Activated T-helper 17 cell treated with anti-CD3 and anti-CD28 coated beads, Interleukin-2, amount 50 U/mL, for 72 hours (primary cell): Measurements from ENCODE around the gene ZEB2. TPM values are rescaled to one million over a fixed set of nuclear protein-coding genes. Genes with fewer than 3 reads are reported as not detected.

Experiments
- ATAC-seq: fragments of 150-1000 bp; cut with Tn5 transposase; replicated peaks from 2 replicates; pipeline ENCODE4 v1.10.0; 2021; ENCODE audit warnings: mild to moderate bottlenecking, moderate library complexity
- H3K27ac Mint-ChIP-seq: one replicate; pipeline ENCODE4 v1.8.0; 2022; ENCODE audit warnings: mixed read lengths
- H3K27me3 Mint-ChIP-seq: one replicate; pipeline ENCODE4 v1.8.0; 2022; ENCODE audit warnings: mixed read lengths
- H3K36me3 Mint-ChIP-seq: one replicate; pipeline ENCODE4 v1.8.0; 2022; ENCODE audit warnings: low read depth, mild to moderate bottlenecking, mixed read lengths
- H3K4me1 Mint-ChIP-seq: one replicate; pipeline ENCODE4 v1.8.0; 2022; ENCODE audit warnings: mixed read lengths
- H3K4me3 Mint-ChIP-seq: one replicate; pipeline ENCODE4 v1.8.0; 2022; ENCODE audit warnings: mild to moderate bottlenecking, mixed read lengths
- H3K9me3 Mint-ChIP-seq: one replicate; pipeline ENCODE4 v1.8.0; 2022; ENCODE audit warnings: mixed read lengths
- total RNA-seq, 2 donors: library from RNA; stranded (reverse); gene quantifications; one replicate each; pipeline ENCODE4 v1.2.3, GENCODE V29; 2022

The ZEB2 gene
- total RNA-seq, 2 donors from 2014 or later, result 27.6 to 44.1 TPM

- Mint-ChIP-seq H3K4me1 (peaks cover 14% of the 10 kb centered on the region), H3K36me3 (peaks cover 5% of the 10 kb centered on the region), H3K27ac (peak overlapping the region; percentile 18), H3K9me3 (peaks cover 3% of the 10 kb centered on the region), H3K27me3 (peaks cover under 1% of the 10 kb centered on the region), H3K4me3 (peak overlapping the region; percentile 16)
- no peak for ATAC-seq
Measured at GRCh38 chr2:144415386-144415785, 104.5 kb downstream of the ZEB2 start.

GRCh38 chr2:144414324-144414845, 105.5 kb downstream of the ZEB2 start:
- Mint-ChIP-seq H3K36me3 (peaks cover 5% of the 10 kb centered on the region), H3K4me1 (peaks cover 13% of the 10 kb centered on the region), H3K27me3 (no peaks in the 10 kb centered on the region), H3K27ac (peak overlapping the region; percentile 79), H3K4me3 (peak overlapping the region; percentile 63), H3K9me3 (peaks cover 3% of the 10 kb centered on the region)
- peak; percentile 97 for ATAC-seq

- H3K4me1 Mint-ChIP-seq, result peaks cover 13% of the 10 kb centered on the region
- peaks cover 3% of the 10 kb centered on the region for H3K9me3 Mint-ChIP-seq
- no peak overlapping the region for H3K27ac Mint-ChIP-seq
- no peak overlapping the region for H3K4me3 Mint-ChIP-seq
- no peaks in the 10 kb centered on the region for H3K27me3 Mint-ChIP-seq
- peaks cover 5% of the 10 kb centered on the region for H3K36me3 Mint-ChIP-seq
- no peak for ATAC-seq
Measured at GRCh38 chr2:144412709-144413108, 107.2 kb downstream of the ZEB2 start.

GRCh38 chr2:144411473-144411872, 108.4 kb downstream of the ZEB2 start:
- no peak overlapping the region for H3K4me3 Mint-ChIP-seq
- peaks cover 13% of the 10 kb centered on the region for H3K4me1 Mint-ChIP-seq
- no peaks in the 10 kb centered on the region for H3K9me3 Mint-ChIP-seq
- no peaks in the 10 kb centered on the region for H3K36me3 Mint-ChIP-seq
- H3K27me3 Mint-ChIP-seq, result no peaks in the 10 kb centered on the region
- no peak for ATAC-seq
- H3K27ac Mint-ChIP-seq, result no peak overlapping the region

- H3K27ac Mint-ChIP-seq, result no peak overlapping the region
- ATAC-seq, result no peak
- no peak overlapping the region for H3K4me3 Mint-ChIP-seq
- H3K36me3 Mint-ChIP-seq, result peaks cover 6% of the 10 kb centered on the region
- H3K4me1 Mint-ChIP-seq, result peaks cover 2% of the 10 kb centered on the region
- H3K9me3 Mint-ChIP-seq, result no peaks in the 10 kb centered on the region
- H3K27me3 Mint-ChIP-seq, result no peaks in the 10 kb centered on the region
Measured at GRCh38 chr2:144409241-144409640, 110.7 kb downstream of the ZEB2 start.

- Mint-ChIP-seq H3K27me3 (no peaks in the 10 kb centered on the region), H3K4me1 (no peaks in the 10 kb centered on the region), H3K9me3 (no peaks in the 10 kb centered on the region), H3K27ac (no peak overlapping the region), H3K4me3 (no peak overlapping the region), H3K36me3 (peaks cover 25% of the 10 kb centered on the region)
- ATAC-seq, result no peak
Measured at GRCh38 chr2:144407262-144407661, 112.7 kb downstream of the ZEB2 start.

GRCh38 chr2:144405982-144406788, 113.7 kb downstream of the ZEB2 start:
- H3K4me3 Mint-ChIP-seq, result no peak overlapping the region
- peaks cover 36% of the 10 kb centered on the region for H3K36me3 Mint-ChIP-seq
- H3K9me3 Mint-ChIP-seq, result no peaks in the 10 kb centered on the region
- ATAC-seq, result no peak
- H3K27ac Mint-ChIP-seq, result no peak overlapping the region
- no peaks in the 10 kb centered on the region for H3K27me3 Mint-ChIP-seq
- no peaks in the 10 kb centered on the region for H3K4me1 Mint-ChIP-seq

GRCh38 chr2:144405321-144405720, 114.6 kb downstream of the ZEB2 start:
- Mint-ChIP-seq H3K9me3 (no peaks in the 10 kb centered on the region), H3K36me3 (peaks cover 44% of the 10 kb centered on the region)

GRCh38 chr2:144404586-144405314, 115.2 kb downstream of the ZEB2 start:
- no peak for ATAC-seq
- no peak overlapping the region for H3K27ac Mint-ChIP-seq

More at GRCh38 chr2:144405321-144405720, 114.6 kb downstream of the ZEB2 start:
- Mint-ChIP-seq H3K27ac (no peak overlapping the region), H3K27me3 (no peaks in the 10 kb centered on the region), H3K4me1 (no peaks in the 10 kb centered on the region), H3K4me3 (no peak overlapping the region)
- no peak for ATAC-seq

GRCh38 chr2:144403933-144404332, 116.0 kb downstream of the ZEB2 start:
- Mint-ChIP-seq H3K27ac (no peak overlapping the region), H3K27me3 (no peaks in the 10 kb centered on the region), H3K36me3 (peaks cover 58% of the 10 kb centered on the region), H3K9me3 (no peaks in the 10 kb centered on the region), H3K4me1 (no peaks in the 10 kb centered on the region), H3K4me3 (no peak overlapping the region)
- ATAC-seq, result no peak

More at GRCh38 chr2:144404586-144405314, 115.2 kb downstream of the ZEB2 start:
- Mint-ChIP-seq H3K9me3 (no peaks in the 10 kb centered on the region), H3K4me1 (no peaks in the 10 kb centered on the region), H3K36me3 (peaks cover 50% of the 10 kb centered on the region), H3K4me3 (no peak overlapping the region), H3K27me3 (no peaks in the 10 kb centered on the region)

- H3K27ac Mint-ChIP-seq, result no peak overlapping the region
- H3K36me3 Mint-ChIP-seq, result peaks cover 70% of the 10 kb centered on the region
- no peaks in the 10 kb centered on the region for H3K9me3 Mint-ChIP-seq
- H3K4me3 Mint-ChIP-seq, result no peak overlapping the region
- H3K4me1 Mint-ChIP-seq, result peaks cover 5% of the 10 kb centered on the region
- no peak for ATAC-seq
- peaks cover 2% of the 10 kb centered on the region for H3K27me3 Mint-ChIP-seq
Measured at GRCh38 chr2:144402251-144402650, 117.7 kb downstream of the ZEB2 start.

- Mint-ChIP-seq H3K4me3 (no peak overlapping the region), H3K36me3 (peaks cover 77% of the 10 kb centered on the region), H3K4me1 (peaks cover 5% of the 10 kb centered on the region), H3K27me3 (peaks cover 2% of the 10 kb centered on the region), H3K9me3 (no peaks in the 10 kb centered on the region), H3K27ac (no peak overlapping the region)
- ATAC-seq, result no peak
Measured at GRCh38 chr2:144401036-144401435, 118.9 kb downstream of the ZEB2 start.

GRCh38 chr2:144396318-144396717, 123.6 kb downstream of the ZEB2 start:
- H3K4me3 Mint-ChIP-seq, result no peak overlapping the region
- H3K4me1 Mint-ChIP-seq, result peaks cover 8% of the 10 kb centered on the region
- no peak overlapping the region for H3K27ac Mint-ChIP-seq
- peaks cover 2% of the 10 kb centered on the region for H3K27me3 Mint-ChIP-seq
- no peak for ATAC-seq
- peaks cover 61% of the 10 kb centered on the region for H3K36me3 Mint-ChIP-seq
- H3K9me3 Mint-ChIP-seq, result no peaks in the 10 kb centered on the region

- no peak overlapping the region for H3K27ac Mint-ChIP-seq
- ATAC-seq, result no peak
- no peaks in the 10 kb centered on the region for H3K27me3 Mint-ChIP-seq
- peaks cover 13% of the 10 kb centered on the region for H3K36me3 Mint-ChIP-seq
- peaks cover 3% of the 10 kb centered on the region for H3K4me1 Mint-ChIP-seq
- H3K9me3 Mint-ChIP-seq, result no peaks in the 10 kb centered on the region
- H3K4me3 Mint-ChIP-seq, result no peak overlapping the region
Measured at GRCh38 chr2:144390424-144391020, 129.4 kb downstream of the ZEB2 start.
